HepG2 (cell line): ENCODE data around the gene KRTAP5-1. TPM values are rescaled to one million over a fixed set of nuclear protein-coding genes. Genes with fewer than 3 reads are reported as not detected.
A peak's percentile ranks its signal among the peaks of the same experiment; 100 is the strongest.

ENCODE experiments used
- ATAC-seq: fragments of 200-7000 bp; cut with Tn5 transposase; 3 replicates; pipeline ENCODE4 v1.9.1; 2020; ENCODE audit warnings: mild to moderate bottlenecking, moderate library complexity
- BruUV-seq: library from RNA; stranded (reverse); fragments of 400-500 nt; replicated peaks from 2 replicates; lab custom pipeline; 2021; lab: Mats Ljungman, UMichigan
- CTCF ChIA-PET: fragments of 300-600 bp; formaldehyde crosslinking; extraction: SDS; loops from one replicate; lab custom pipeline; 2021; ENCODE audit warnings: low total read pairs, inconsistent platforms, low intra/inter-chr PET ratio; lab: Yijun Ruan, JAX
- POLR2A ChIA-PET: fragments of 350-600 bp; sonication (Branson Sonifier 250); formaldehyde crosslinking; loops from one replicate; lab custom pipeline; 2020; ENCODE audit warnings: antibody characterized with exemption, inconsistent platforms; lab: Yijun Ruan, JAX
- DNase-seq: peaks from one replicate; pipeline ENCODE4 v3.0.0-alpha.2; 2015; ENCODE audit warnings: low spot score
- FAIRE-seq: peaks from 3 replicates; lab custom pipeline; 2011; peaks lifted over from hg19 to GRCh38; lab: Jason Lieb, UNC
- H2AFZ ChIP-seq: one replicate; pipeline ENCODE4 v1.6.1; 2011; ENCODE audit warnings: low read length, inconsistent platforms
- H3K27ac ChIP-seq: fragments of 300-600 bp; 3 replicates; pipeline ENCODE4 v1.8.0; 2011; ENCODE audit warnings: mixed run types, mild to moderate bottlenecking, mixed read lengths, low read length, inconsistent platforms; ENCODE audit not compliant: insufficient read depth; ENCODE audit errors: extremely low read length
- H3K27me3 ChIP-seq, 2 experiments: fragments of 200-600 bp in 1 of 2; 2 replicates in 1 of 2; 3 replicates in 1 of 2; pipeline versions ENCODE4 v1.6.0 to v1.8.0; 2011; ENCODE audit warnings: low read length in 2 of 2, mild to moderate bottlenecking in 2 of 2, moderate library complexity in 2 of 2, inconsistent platforms in 1 of 2; ENCODE audit not compliant: insufficient read depth in 2 of 2, control insufficient read depth in 1 of 2
- H3K36me3 ChIP-seq, 2 experiments: fragments of 200-600 bp in 1 of 2; replicated peaks in 1 of 2; 2 replicates in 1 of 2; 3 replicates in 1 of 2; pipeline versions ENCODE4 v1.5.1 to v1.8.0; 2011; ENCODE audit warnings: low read length in 2 of 2, inconsistent platforms in 1 of 2; ENCODE audit not compliant: insufficient read depth in 2 of 2, control insufficient read depth in 1 of 2
- H3K4me1 ChIP-seq: 2 replicates; pipeline ENCODE4 v1.5.1; 2012; ENCODE audit warnings: low read length, inconsistent platforms; ENCODE audit not compliant: insufficient read depth
- H3K4me2 ChIP-seq: 2 replicates; pipeline ENCODE4 v1.6.0; 2011; ENCODE audit warnings: low read depth, low read length, inconsistent platforms
- H3K4me3 ChIP-seq, 3 experiments: fragments of 200-600 bp in 1 of 3; sonication (generic), shearing (Covaris generic) in 1 of 3; replicated peaks in 1 of 3; 2 replicates each; pipeline ENCODE4 v1.5.1; 2011 to 2016; ENCODE audit warnings: low read length in 3 of 3, inconsistent platforms in 2 of 3, low read depth in 2 of 3, mild to moderate bottlenecking in 2 of 3, control low read depth in 1 of 3, mixed read lengths in 1 of 3; ENCODE audit not compliant: insufficient read depth in 1 of 3
- H3K79me2 ChIP-seq: one replicate; pipeline ENCODE4 v1.6.1; 2011; ENCODE audit warnings: low read length, inconsistent platforms; ENCODE audit not compliant: insufficient read depth
- H3K9ac ChIP-seq: 2 replicates; pipeline ENCODE4 v1.6.0; 2011; ENCODE audit warnings: mild to moderate bottlenecking, low read depth, low read length, inconsistent platforms; ENCODE audit not compliant: insufficient read depth
- H3K9me3 ChIP-seq: 2 replicates; pipeline ENCODE4 v1.5.1; 2012; ENCODE audit warnings: mild to moderate bottlenecking, low read length
- H4K20me1 ChIP-seq: 2 replicates; pipeline ENCODE4 v1.6.0; 2011; ENCODE audit warnings: inconsistent platforms, mild to moderate bottlenecking, low read length, moderate library complexity; ENCODE audit not compliant: insufficient read depth
- CREB1 ChIP-seq, 2 experiments: fragments of 450-650 bp in 1 of 2; IDR thresholded peaks; 2 replicates each; pipeline ENCODE4 v1.6.1; 2016 to 2017; ENCODE audit warnings: control low read depth in 1 of 2, mild to moderate bottlenecking in 1 of 2, missing compliant biosample characterization in 1 of 2, missing genetic modification characterization in 1 of 2
- GATA4 ChIP-seq: sonication (generic); IDR thresholded peaks from 2 replicates; pipeline ENCODE4 v1.6.1; 2016; ENCODE audit warnings: antibody characterized with exemption, low read depth, borderline replicate concordance
- PAWR ChIP-seq: sonication (generic); formaldehyde crosslinking; IDR thresholded peaks from 2 replicates; pipeline ENCODE4 v1.4.0; 2020; ENCODE audit warnings: missing genetic modification reagents, mild to moderate bottlenecking, borderline replicate concordance
- ZNF235 ChIP-seq: sonication (generic); formaldehyde crosslinking; IDR thresholded peaks from 2 replicates; pipeline ENCODE4 v1.8.1; 2023; ENCODE audit warnings: mild to moderate bottlenecking, missing genetic modification reagents, borderline replicate concordance
- ZNF460 ChIP-seq: sonication (generic); formaldehyde crosslinking; IDR thresholded peaks from 2 replicates; pipeline ENCODE4 v1.5.1; 2020; ENCODE audit warnings: missing genetic modification reagents, mild to moderate bottlenecking, borderline replicate concordance
- WGBS: methylation state at CpG from one replicate; pipeline ENCODE4 v1.1.6; 2017; ENCODE audit warnings: low lambda C conversion rate; 5-methylcytosine and 5-hydroxymethylcytosine counted together
- in situ Hi-C: cut with HindIII; loops from 2 replicates; pipeline ENCODE4 v1.10.0; 2017; ENCODE audit warnings: low pct_unique_long_range_greater_than_20kb; ENCODE audit not compliant: extremely low pct_ligation_motif_present
- intact Hi-C: fragments of 100-400 bp; cut with micrococcal nuclease; formaldehyde crosslinking; loops from one replicate; pipeline ENCODE4 v1.10.0; 2022; ENCODE audit not compliant: unreplicated experiment
- polyA plus RNA-seq, 8 experiments: library from polyadenylated mRNA; depleted of rRNA in 3 of 8; stranded (reverse) in 7 of 8; unstranded in 1 of 8; fragments of >200 nt; fragmentation: Illumina TruSeq in 4 of 8; extraction: Trizol in 4 of 8; gene quantifications; 2 replicates each; pipeline versions ENCODE4 v1.2.1 to v1.2.3, GENCODE V29; 2011 to 2016; ENCODE audit warnings: low read depth in 4 of 8, missing spikeins in 1 of 8, mixed read lengths in 1 of 8; ENCODE audit not compliant: insufficient read depth in 1 of 8
- total RNA-seq, 5 experiments: library from RNA; depleted of rRNA; stranded (reverse); fragments of >200 nt; fragmentation: Illumina TruSeq; extraction: Trizol; gene quantifications; 2 replicates each; pipeline ENCODE4 v1.2.3, GENCODE V29; 2016; ENCODE audit warnings: low read depth in 1 of 5
- TF ChIP-seq, protein P1 (sequence below): sonication (generic); formaldehyde crosslinking; IDR thresholded peaks from 2 replicates; pipeline ENCODE4 v1.4.0; 2020; ENCODE audit warnings: mild to moderate bottlenecking, missing genetic modification reagents
- TF ChIP-seq, protein P2 (sequence below): sonication (generic); formaldehyde crosslinking; IDR thresholded peaks from 2 replicates; pipeline ENCODE4 v1.4.0; 2020; ENCODE audit warnings: missing genetic modification reagents
- TF ChIP-seq, protein P3 (sequence below): sonication (generic); formaldehyde crosslinking; IDR thresholded peaks from 2 replicates; pipeline ENCODE4 v1.5.0; 2020; ENCODE audit warnings: mild to moderate bottlenecking, missing genetic modification reagents

Gene KRTAP5-1
- total and polyA plus RNA-seq, 2 of the 13 experiments (the other 11 are each of a cell fraction or from before 2014, with no cell fraction given), result not detected

DNA sequence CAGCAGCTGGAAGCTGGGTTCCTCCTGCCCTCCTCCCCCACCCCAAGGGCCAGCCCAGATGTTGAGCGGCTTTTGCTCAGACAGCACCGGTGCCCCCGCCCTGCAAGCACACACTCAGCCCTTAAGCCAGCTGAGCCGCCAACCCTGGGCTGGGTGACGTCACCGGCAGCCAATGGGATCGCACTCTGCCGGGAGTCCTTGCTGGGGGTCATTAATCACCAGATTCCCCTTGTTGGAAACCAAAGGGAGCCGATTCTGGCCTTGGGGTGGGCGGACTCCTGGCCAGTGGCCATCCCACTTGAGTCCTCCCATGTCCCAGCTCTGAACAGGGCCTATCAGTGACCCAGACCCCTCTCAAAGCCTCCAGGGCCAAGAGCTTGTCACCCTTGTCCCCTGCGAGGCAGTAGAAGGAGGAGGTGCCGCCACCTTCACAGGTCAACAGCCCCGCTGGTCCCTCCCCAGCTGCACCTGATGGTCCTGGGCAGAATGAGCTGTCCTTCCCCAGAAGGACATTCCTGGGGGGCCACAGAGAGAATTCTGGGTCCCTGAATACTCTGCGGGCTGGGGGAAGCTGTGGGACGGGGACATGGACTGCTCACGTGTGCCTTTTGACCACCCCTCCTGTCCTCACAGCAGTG lies 20.4 kb downstream of the KRTAP5-1 start:
- Histone ChIP-seq H4K20me1 (peaks cover 29% of the 10 kb centered on the region; the same call in 1 of the 2 replicates), H3K4me2 (no peak overlapping the region), H3K27ac (no peak overlapping the region), H3K27me3 (no peaks in the 10 kb centered on the region)
- CTCF ChIA-PET, result no interaction called here
- in situ Hi-C loops (no loop called here), intact Hi-C loops (no loop called here)
- no peak for TF ChIP-seq GATA4
- 0 out of 2 replicates have a peak, but pooled peaks have one; percentile 40 for TF ChIP-seq CREB1 (IDR thresholded peaks at IDR 0.05)
- no peak for TF ChIP-seq CREB1 (CRISPR knock-in tag; IDR thresholded peaks at IDR 0.05)
- TF ChIP-seq, protein P1, sequence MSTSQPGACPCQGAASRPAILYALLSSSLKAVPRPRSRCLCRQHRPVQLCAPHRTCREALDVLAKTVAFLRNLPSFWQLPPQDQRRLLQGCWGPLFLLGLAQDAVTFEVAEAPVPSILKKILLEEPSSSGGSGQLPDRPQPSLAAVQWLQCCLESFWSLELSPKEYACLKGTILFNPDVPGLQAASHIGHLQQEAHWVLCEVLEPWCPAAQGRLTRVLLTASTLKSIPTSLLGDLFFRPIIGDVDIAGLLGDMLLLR (CRISPR knock-in tag), result no peak
- no peak for TF ChIP-seq PAWR
- no peak for TF ChIP-seq ZNF235 (CRISPR knock-in tag)
- TF ChIP-seq, protein P2, sequence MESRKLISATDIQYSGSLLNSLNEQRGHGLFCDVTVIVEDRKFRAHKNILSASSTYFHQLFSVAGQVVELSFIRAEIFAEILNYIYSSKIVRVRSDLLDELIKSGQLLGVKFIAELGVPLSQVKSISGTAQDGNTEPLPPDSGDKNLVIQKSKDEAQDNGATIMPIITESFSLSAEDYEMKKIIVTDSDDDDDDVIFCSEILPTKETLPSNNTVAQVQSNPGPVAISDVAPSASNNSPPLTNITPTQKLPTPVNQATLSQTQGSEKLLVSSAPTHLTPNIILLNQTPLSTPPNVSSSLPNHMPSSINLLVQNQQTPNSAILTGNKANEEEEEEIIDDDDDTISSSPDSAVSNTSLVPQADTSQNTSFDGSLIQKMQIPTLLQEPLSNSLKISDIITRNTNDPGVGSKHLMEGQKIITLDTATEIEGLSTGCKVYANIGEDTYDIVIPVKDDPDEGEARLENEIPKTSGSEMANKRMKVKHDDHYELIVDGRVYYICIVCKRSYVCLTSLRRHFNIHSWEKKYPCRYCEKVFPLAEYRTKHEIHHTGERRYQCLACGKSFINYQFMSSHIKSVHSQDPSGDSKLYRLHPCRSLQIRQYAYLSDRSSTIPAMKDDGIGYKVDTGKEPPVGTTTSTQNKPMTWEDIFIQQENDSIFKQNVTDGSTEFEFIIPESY (CRISPR knock-in tag), result peak; percentile 40; the same call in 1 of the 2 replicates
- TF ChIP-seq, protein P3, sequence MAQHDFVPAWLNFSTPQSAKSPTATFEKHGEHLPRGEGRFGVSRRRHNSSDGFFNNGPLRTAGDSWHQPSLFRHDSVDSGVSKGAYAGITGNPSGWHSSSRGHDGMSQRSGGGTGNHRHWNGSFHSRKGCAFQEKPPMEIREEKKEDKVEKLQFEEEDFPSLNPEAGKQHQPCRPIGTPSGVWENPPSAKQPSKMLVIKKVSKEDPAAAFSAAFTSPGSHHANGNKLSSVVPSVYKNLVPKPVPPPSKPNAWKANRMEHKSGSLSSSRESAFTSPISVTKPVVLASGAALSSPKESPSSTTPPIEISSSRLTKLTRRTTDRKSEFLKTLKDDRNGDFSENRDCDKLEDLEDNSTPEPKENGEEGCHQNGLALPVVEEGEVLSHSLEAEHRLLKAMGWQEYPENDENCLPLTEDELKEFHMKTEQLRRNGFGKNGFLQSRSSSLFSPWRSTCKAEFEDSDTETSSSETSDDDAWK (CRISPR knock-in tag), result no peak
- no peak for TF ChIP-seq ZNF460 (CRISPR knock-in tag)
- TF ChIP-seq, all 625 proteins: peak for 2
- no peaks in the 10 kb centered on the region for H3K79me2 ChIP-seq
- FAIRE-seq (no peak), DNase-seq (no peak), ATAC-seq (no peak)
- peaks cover 15% of the 10 kb centered on the region for H3K4me1 ChIP-seq
- WGBS, result 100% methylated on average over 1 of the region's 16 CpGs
- no TSS peak for BruUV-seq
- H3K4me3 ChIP-seq, result no peak overlapping the region
- no peaks in the 10 kb centered on the region for H3K9me3 ChIP-seq
- H3K36me3 ChIP-seq, result peaks cover 0 to 1% of the 10 kb centered on the region in 2 experiments; a peak in 1 of 5 replicates
- H3K9ac ChIP-seq, result no peak overlapping the region
- H2AFZ ChIP-seq, result no peak overlapping the region
- POLR2A ChIA-PET, result no interaction called here
